Hepatocyte (in vitro differentiated cells): ENCODE data around the gene GLRA3. TPM values are rescaled to one million over a fixed set of nuclear protein-coding genes. Genes with fewer than 3 reads are reported as not detected.

Source experiments
- DNase-seq: peaks from one replicate; pipeline ENCODE4 v3.0.0-alpha.2; 2016; ENCODE audit warnings: low spot score
- H2AFZ ChIP-seq: fragments of 200-600 bp; sonication (generic); 2 replicates; pipeline ENCODE4 v1.6.0; 2016; ENCODE audit warnings: antibody characterized with exemption, mild to moderate bottlenecking
- H3K27ac ChIP-seq: fragments of 200-600 bp; sonication (generic); 2 replicates; pipeline ENCODE4 v1.5.1; 2016; ENCODE audit warnings: mild to moderate bottlenecking
- H3K27me3 ChIP-seq: fragments of 200-600 bp; sonication (generic); 2 replicates; pipeline ENCODE4 v1.6.1; 2016
- H3K36me3 ChIP-seq: fragments of 200-600 bp; sonication (generic); replicated peaks from 2 replicates; pipeline ENCODE4 v1.5.1; 2016; ENCODE audit warnings: low read depth; ENCODE audit not compliant: insufficient read depth
- H3K4me1 ChIP-seq: fragments of 200-600 bp; sonication (generic); 2 replicates; pipeline ENCODE4 v1.5.1; 2016; ENCODE audit warnings: mild to moderate bottlenecking, moderate library complexity; ENCODE audit not compliant: insufficient read depth
- H3K4me2 ChIP-seq: fragments of 200-600 bp; sonication (generic); 2 replicates; pipeline ENCODE4 v1.6.0; 2016
- H3K4me3 ChIP-seq: fragments of 200-600 bp; sonication (generic); 2 replicates; pipeline ENCODE4 v1.5.1; 2016; ENCODE audit warnings: mild to moderate bottlenecking
- H3K79me2 ChIP-seq: fragments of 200-600 bp; sonication (generic); 2 replicates; pipeline ENCODE4 v1.6.0; 2017; ENCODE audit warnings: mild to moderate bottlenecking
- H3K9me2 ChIP-seq: fragments of 200-600 bp; sonication (generic); replicated peaks from 2 replicates; pipeline ENCODE4 v1.6.0; 2017; ENCODE audit warnings: mild to moderate bottlenecking; ENCODE audit not compliant: insufficient read depth
- H3K9me3 ChIP-seq: fragments of 200-600 bp; sonication (generic); 2 replicates; pipeline ENCODE4 v1.5.1; 2016; ENCODE audit warnings: low read depth, mild to moderate bottlenecking
- H4K20me1 ChIP-seq: fragments of 200-600 bp; sonication (generic); 2 replicates; pipeline ENCODE4 v1.6.0; 2016; ENCODE audit warnings: mild to moderate bottlenecking; ENCODE audit not compliant: insufficient read depth, poor library complexity, severe bottlenecking
- EZH2 ChIP-seq: fragments of 200-600 bp; sonication (generic); IDR thresholded peaks from 2 replicates; pipeline ENCODE4 v1.6.1; 2016; ENCODE audit warnings: antibody characterized with exemption, mild to moderate bottlenecking, borderline replicate concordance
- EZH2phosphoT487 ChIP-seq: fragments of 200-600 bp; sonication (generic); IDR thresholded peaks from one replicate; pipeline ENCODE4 v1.6.1; 2018; ENCODE audit warnings: antibody characterized with exemption, mild to moderate bottlenecking, low read depth, moderate library complexity; ENCODE audit not compliant: unreplicated experiment, severe bottlenecking
- WGBS: methylation state at CpG from one replicate; pipeline ENCODE4 v1.1.6; 2016; ENCODE audit warnings: low lambda C conversion rate; ENCODE audit errors: missing lambda C conversion rate; 5-methylcytosine and 5-hydroxymethylcytosine counted together
- polyA plus RNA-seq: library from polyadenylated mRNA; unstranded; fragments of >200 nt; fragmentation: Nextera tagmentation; extraction: Ambion mirVana; gene quantifications from 2 replicates; pipeline ENCODE4 v1.2.1, GENCODE V29; 2016
- total RNA-seq: library from RNA; depleted of rRNA; stranded (reverse); fragments of >200 nt; gene quantifications from 2 replicates; pipeline ENCODE4 v1.2.3, GENCODE V29; 2014
- TF ChIP-seq, protein P1 (sequence below): fragments of 200-600 bp; sonication (generic); IDR thresholded peaks from 2 replicates; pipeline ENCODE4 v1.5.1; 2016; ENCODE audit warnings: antibody characterized with exemption, mild to moderate bottlenecking; ENCODE audit not compliant: poor library complexity

GLRA3 gene
- total and polyA plus RNA-seq, 2 experiments from 2014 or later, result 0.10 TPM; not detected in 1

DNA sequence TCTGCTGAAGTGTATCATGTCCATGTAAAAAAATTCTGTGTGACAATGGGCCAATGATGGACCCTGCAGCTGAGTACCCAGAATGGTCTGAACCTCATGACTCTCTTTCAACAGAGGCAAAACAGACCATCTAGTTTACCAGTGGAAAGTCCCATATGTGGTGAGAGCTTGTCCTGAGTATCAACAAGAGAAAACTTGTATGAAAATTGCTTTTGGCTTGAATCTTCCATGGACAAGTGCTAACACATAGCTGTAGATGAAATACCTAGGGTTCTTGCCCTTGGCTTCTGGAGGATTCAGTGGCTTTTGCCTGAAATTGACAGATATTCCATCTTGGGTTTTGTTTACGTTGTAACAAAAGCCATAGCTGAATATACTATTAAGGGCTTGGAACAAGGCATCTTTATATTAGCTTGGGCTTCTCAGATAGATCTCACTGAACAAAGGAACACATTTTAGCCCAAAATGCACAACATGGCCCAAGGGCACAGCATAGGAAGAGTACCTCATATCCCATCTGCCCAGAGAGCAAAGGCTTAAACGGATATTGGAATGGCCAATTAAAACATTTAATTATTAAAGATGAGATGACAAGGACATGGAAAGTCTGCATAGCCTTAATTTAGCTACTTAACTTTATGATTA is 178.2 kb downstream of the GLRA3 start:
- 82% methylated on average over 2 of the region's 2 CpGs for WGBS
- Histone ChIP-seq H3K27me3 (no peaks in the 10 kb centered on the region), H4K20me1 (no peaks in the 10 kb centered on the region), H3K4me2 (no peak overlapping the region), H3K9me3 (no peaks in the 10 kb centered on the region), H3K9me2 (no peaks in the 10 kb centered on the region), H3K27ac (no peak overlapping the region), H3K4me3 (no peak overlapping the region), H2AFZ (no peak overlapping the region), H3K79me2 (no peaks in the 10 kb centered on the region), H3K4me1 (no peaks in the 10 kb centered on the region), H3K36me3 (no peaks in the 10 kb centered on the region)
- TF ChIP-seq, protein P1, sequence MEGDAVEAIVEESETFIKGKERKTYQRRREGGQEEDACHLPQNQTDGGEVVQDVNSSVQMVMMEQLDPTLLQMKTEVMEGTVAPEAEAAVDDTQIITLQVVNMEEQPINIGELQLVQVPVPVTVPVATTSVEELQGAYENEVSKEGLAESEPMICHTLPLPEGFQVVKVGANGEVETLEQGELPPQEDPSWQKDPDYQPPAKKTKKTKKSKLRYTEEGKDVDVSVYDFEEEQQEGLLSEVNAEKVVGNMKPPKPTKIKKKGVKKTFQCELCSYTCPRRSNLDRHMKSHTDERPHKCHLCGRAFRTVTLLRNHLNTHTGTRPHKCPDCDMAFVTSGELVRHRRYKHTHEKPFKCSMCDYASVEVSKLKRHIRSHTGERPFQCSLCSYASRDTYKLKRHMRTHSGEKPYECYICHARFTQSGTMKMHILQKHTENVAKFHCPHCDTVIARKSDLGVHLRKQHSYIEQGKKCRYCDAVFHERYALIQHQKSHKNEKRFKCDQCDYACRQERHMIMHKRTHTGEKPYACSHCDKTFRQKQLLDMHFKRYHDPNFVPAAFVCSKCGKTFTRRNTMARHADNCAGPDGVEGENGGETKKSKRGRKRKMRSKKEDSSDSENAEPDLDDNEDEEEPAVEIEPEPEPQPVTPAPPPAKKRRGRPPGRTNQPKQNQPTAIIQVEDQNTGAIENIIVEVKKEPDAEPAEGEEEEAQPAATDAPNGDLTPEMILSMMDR, result no peak
- TF ChIP-seq EZH2phosphoT487, result no peak
- DNase-seq, result no peak

DNA sequence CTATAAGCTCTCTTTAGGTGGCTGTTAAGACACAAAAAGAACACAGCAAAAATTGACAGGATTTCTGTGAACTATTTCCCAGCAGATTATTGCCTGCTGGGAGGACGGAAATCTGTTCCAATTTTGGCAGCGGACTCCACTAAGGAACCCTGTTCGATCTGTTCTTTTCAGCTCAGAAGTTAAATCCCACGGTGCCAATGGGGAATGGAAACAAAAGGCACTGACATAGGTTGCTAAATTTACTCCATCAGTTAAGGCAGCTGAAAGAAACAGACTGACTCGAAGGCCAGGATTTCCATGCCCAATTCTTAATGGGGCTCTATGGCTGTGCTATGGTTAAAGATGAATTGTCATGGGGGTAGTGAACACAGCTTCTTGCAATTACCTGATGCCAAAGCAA is 180.2 kb downstream of the GLRA3 start:
- H3K27ac ChIP-seq, result no peak overlapping the region
- H3K9me2 ChIP-seq, result no peaks in the 10 kb centered on the region
- H4K20me1 ChIP-seq, result no peaks in the 10 kb centered on the region
- no peaks in the 10 kb centered on the region for H3K27me3 ChIP-seq
- no peak overlapping the region for H3K4me3 ChIP-seq
- 93% methylated on average over 5 of the region's 5 CpGs for WGBS
- no peak overlapping the region for H2AFZ ChIP-seq
- no peaks in the 10 kb centered on the region for H3K36me3 ChIP-seq
- no peaks in the 10 kb centered on the region for H3K4me1 ChIP-seq
- H3K9me3 ChIP-seq, result no peaks in the 10 kb centered on the region
- DNase-seq, result no peak
- no peaks in the 10 kb centered on the region for H3K79me2 ChIP-seq
- no peak overlapping the region for H3K4me2 ChIP-seq
- TF ChIP-seq, protein P1, result no peak
- TF ChIP-seq EZH2phosphoT487, result no peak
- TF ChIP-seq EZH2, result no peak

DNA sequence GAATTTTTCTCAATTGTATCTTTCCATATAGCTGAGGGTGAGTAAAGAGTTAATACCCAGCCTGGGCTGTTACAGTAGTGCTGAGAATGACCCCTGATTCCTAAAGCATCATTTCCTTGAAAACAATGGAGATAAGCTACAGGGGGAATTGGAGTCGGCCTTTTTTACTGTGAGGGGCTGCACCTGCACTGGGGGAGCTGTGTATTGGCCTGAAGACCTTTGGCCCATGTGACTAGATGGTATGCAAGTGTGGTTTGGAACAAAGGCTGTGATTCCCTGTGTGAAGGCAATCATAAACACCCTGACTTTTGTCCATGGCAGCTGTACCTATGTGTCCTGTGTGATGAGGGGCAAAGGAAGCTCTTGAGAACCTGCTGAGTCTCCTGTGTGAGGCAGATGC is 182.7 kb downstream of the GLRA3 start:
- Histone ChIP-seq H3K27ac (no peak overlapping the region), H3K4me3 (no peak overlapping the region), H3K4me2 (no peak overlapping the region), H3K36me3 (no peaks in the 10 kb centered on the region), H3K9me2 (no peaks in the 10 kb centered on the region), H3K27me3 (no peaks in the 10 kb centered on the region), H2AFZ (no peak overlapping the region), H3K79me2 (no peaks in the 10 kb centered on the region), H4K20me1 (no peaks in the 10 kb centered on the region), H3K9me3 (no peaks in the 10 kb centered on the region), H3K4me1 (no peaks in the 10 kb centered on the region)
- no peak for DNase-seq
- TF ChIP-seq, protein P1, result no peak
- no peak for TF ChIP-seq EZH2phosphoT487
- no peak for TF ChIP-seq EZH2
- 37% methylated on average over 1 of the region's 1 CpG for WGBS

DNA sequence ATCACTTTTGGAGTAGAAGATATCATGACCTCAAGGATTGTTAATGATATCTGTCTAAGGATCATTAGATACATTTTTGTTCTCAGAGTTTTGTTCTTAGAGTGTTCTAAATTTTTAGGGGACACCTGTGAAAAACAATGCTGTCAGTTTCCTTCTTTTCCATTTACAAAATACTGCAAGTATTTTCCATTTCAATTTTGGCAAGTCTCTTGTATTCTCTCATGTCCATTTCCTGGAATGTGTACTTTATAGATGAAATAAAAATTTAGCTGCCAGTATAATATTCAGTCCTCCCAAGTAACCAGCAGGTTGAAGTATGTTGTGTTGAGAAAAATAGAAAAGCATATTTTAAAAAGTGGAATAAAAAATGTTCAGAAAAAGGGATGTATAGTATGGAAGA is 188.9 kb downstream of the GLRA3 start:
- no peaks in the 10 kb centered on the region for H4K20me1 ChIP-seq
- no peak overlapping the region for H3K4me3 ChIP-seq
- H3K79me2 ChIP-seq, result no peaks in the 10 kb centered on the region
- no peaks in the 10 kb centered on the region for H3K9me3 ChIP-seq
- no peaks in the 10 kb centered on the region for H3K36me3 ChIP-seq
- no peak for DNase-seq
- H3K27ac ChIP-seq, result no peak overlapping the region
- H2AFZ ChIP-seq, result no peak overlapping the region
- no peak for TF ChIP-seq EZH2
- TF ChIP-seq, protein P1, result no peak
- H3K4me1 ChIP-seq, result no peaks in the 10 kb centered on the region
- H3K9me2 ChIP-seq, result no peaks in the 10 kb centered on the region
- H3K27me3 ChIP-seq, result no peaks in the 10 kb centered on the region
- no peak overlapping the region for H3K4me2 ChIP-seq
